K562 (cell line): Measurements from ENCODE around the gene EEF1A2. TPM values are rescaled to one million over a fixed set of nuclear protein-coding genes. Genes with fewer than 3 reads are reported as not detected.
"Not testable (repeated sequence)": the region's sequence is repeated elsewhere in the genome, so short reads cannot be mapped to it uniquely, and the experiment has no call there.

ENCODE experiments used
- ATAC-seq: fragments of 200-7000 bp; cut with Tn5 transposase; 3 replicates; pipeline ENCODE4 v1.9.1; 2020; ENCODE audit warnings: moderate library complexity
- BruUV-seq: library from RNA; stranded (reverse); fragments of 400-500 nt; replicated peaks from 2 replicates; lab custom pipeline; 2021; lab: Mats Ljungman, UMichigan
- CTCF ChIA-PET: fragments of 300-600 bp; formaldehyde crosslinking; extraction: SDS; loops from one replicate; lab custom pipeline; 2021; ENCODE audit warnings: low intra/inter-chr PET ratio; lab: Yijun Ruan, JAX
- POLR2A ChIA-PET: fragments of 300-600, 350-650 bp; sonication (Branson Sonifier 250); formaldehyde crosslinking; extraction: SDS; loops from one replicate; lab custom pipeline; 2021; ENCODE audit warnings: antibody characterized with exemption, inconsistent platforms; lab: Yijun Ruan, JAX
- DNase-seq, 4 experiments: peaks; one replicate each; pipeline versions ENCODE4 v3.0.0 to v3.0.0-alpha.2; 2011 to 2018; ENCODE audit warnings: low spot score in 3 of 4, mixed read lengths in 3 of 4; ENCODE audit errors: extremely low read depth in 1 of 4
- FAIRE-seq: peaks from 2 replicates; lab custom pipeline; 2011; peaks lifted over from hg19 to GRCh38; lab: Jason Lieb, UNC
- H2AFZ ChIP-seq: 2 replicates; pipeline ENCODE4 v1.6.0; 2011; ENCODE audit warnings: low read depth, low read length, control low read depth, inconsistent platforms
- H3K27ac ChIP-seq: fragments of 200-600 bp; 3 replicates; pipeline ENCODE4 v1.8.0; 2011; ENCODE audit warnings: low read depth, mild to moderate bottlenecking, control low read depth, inconsistent platforms, low read length, moderate library complexity, mixed read lengths; ENCODE audit errors: extremely low read depth
- H3K27me3 ChIP-seq, 2 experiments: fragments of 300-600 bp in 1 of 2; 2 replicates in 1 of 2; 3 replicates in 1 of 2; pipeline versions ENCODE4 v1.6.0 to v1.8.0; 2011; ENCODE audit warnings: inconsistent platforms in 2 of 2, low read length in 2 of 2, mild to moderate bottlenecking in 1 of 2, mixed read lengths in 1 of 2, moderate library complexity in 1 of 2; ENCODE audit not compliant: control insufficient read depth in 2 of 2, insufficient read depth in 2 of 2
- H3K36me3 ChIP-seq: fragments of 300-600 bp; 3 replicates; pipeline ENCODE4 v1.8.0; 2011; ENCODE audit warnings: mild to moderate bottlenecking, low read length, inconsistent platforms; ENCODE audit not compliant: control insufficient read depth, insufficient read depth
- H3K4me1 ChIP-seq, 2 experiments: fragments of 200-600 bp in 1 of 2; replicated peaks in 1 of 2; 2 replicates in 1 of 2; 3 replicates in 1 of 2; pipeline versions ENCODE4 v1.5.1 to v1.8.0; 2011; ENCODE audit warnings: inconsistent platforms in 2 of 2, low read length in 2 of 2, mild to moderate bottlenecking in 1 of 2, mixed read lengths in 1 of 2, moderate library complexity in 1 of 2; ENCODE audit not compliant: control insufficient read depth in 2 of 2, insufficient read depth in 2 of 2
- H3K4me2 ChIP-seq: 2 replicates; pipeline ENCODE4 v1.6.1; 2011; ENCODE audit warnings: low read length, control low read depth, inconsistent platforms, mixed read lengths; ENCODE audit not compliant: insufficient read depth
- H3K4me3 ChIP-seq: fragments of 200-600 bp; sonication (generic), shearing (Covaris generic); 2 replicates; pipeline ENCODE4 v1.5.1; 2016; ENCODE audit warnings: control low read depth, inconsistent platforms
- H3K79me2 ChIP-seq: fragments of 200-600 bp; 3 replicates; pipeline ENCODE4 v1.8.0; 2011; ENCODE audit warnings: low read length, inconsistent platforms; ENCODE audit not compliant: control insufficient read depth, insufficient read depth
- H3K9ac ChIP-seq, 2 experiments: 2 replicates each; pipeline versions ENCODE4 v1.6.0 to v1.6.1; 2011; ENCODE audit warnings: low read depth in 2 of 2, low read length in 2 of 2, control low read depth in 1 of 2, inconsistent platforms in 1 of 2, mild to moderate bottlenecking in 1 of 2, mixed read lengths in 1 of 2; ENCODE audit not compliant: insufficient read depth in 1 of 2
- H3K9me1 ChIP-seq: one replicate; pipeline ENCODE4 v1.6.0; 2011; ENCODE audit warnings: inconsistent platforms, mild to moderate bottlenecking, low read length, moderate library complexity; ENCODE audit not compliant: control insufficient read depth, insufficient read depth
- H3K9me3 ChIP-seq: replicated peaks from 2 replicates; pipeline ENCODE4 v1.5.1; 2011; ENCODE audit warnings: low read depth, low read length, inconsistent platforms; ENCODE audit not compliant: control insufficient read depth, insufficient read depth
- H4K20me1 ChIP-seq: replicated peaks from 2 replicates; pipeline ENCODE4 v1.6.1; 2011; ENCODE audit warnings: low read length, inconsistent platforms, mixed read lengths; ENCODE audit not compliant: control insufficient read depth, insufficient read depth
- BHLHE40 ChIP-seq: IDR thresholded peaks from 2 replicates; pipeline ENCODE4 v1.6.1; 2011; ENCODE audit warnings: low read length, improper control_type of control experiment
- CEBPB ChIP-seq: fragments of 450-650 bp; IDR thresholded peaks from 2 replicates; pipeline ENCODE4 v1.6.1; 2016; ENCODE audit warnings: missing genetic modification characterization, missing compliant biosample characterization
- CHD2 ChIP-seq: IDR thresholded peaks from 2 replicates; pipeline ENCODE4 v1.6.1; 2011; ENCODE audit warnings: low read depth, low read length
- L3MBTL2 ChIP-seq: fragments of 450-650 bp; IDR thresholded peaks from 2 replicates; pipeline ENCODE4 v1.6.1; 2016; ENCODE audit warnings: mild to moderate bottlenecking, moderate library complexity
- MYC ChIP-seq, 2 experiments: fragments of 250-450 bp in 1 of 2; sonication (Bioruptor Pico) in 1 of 2; IDR thresholded peaks; 2 replicates each; pipeline versions ENCODE4 v1.5.1 to v1.6.1; 2012 to 2021; ENCODE audit warnings: low read depth in 2 of 2, borderline replicate concordance in 1 of 2, improper control_type of control experiment in 1 of 2, low read length in 1 of 2, mild to moderate bottlenecking in 1 of 2, moderate library complexity in 1 of 2
- NFIC ChIP-seq: fragments of 450-650 bp; IDR thresholded peaks from 2 replicates; pipeline ENCODE4 v1.6.1; 2017; ENCODE audit warnings: mild to moderate bottlenecking, inconsistent platforms
- TRIM24 ChIP-seq, 2 experiments: fragments of 450-650 bp; IDR thresholded peaks; 2 replicates each; pipeline ENCODE4 v1.6.1; 2016
- ZNF766 ChIP-seq: fragments of 200-800 bp; sonication (Bioruptor generic); conservative IDR thresholded peaks from 2 replicates; pipeline ENCODE4 v1.6.1; 2016; ENCODE audit warnings: missing genetic modification characterization, missing compliant biosample characterization
- WGBS: fragments of 100-300 bp; shearing (Covaris generic); methylation state at CpG from one replicate; pipeline ENCODE4 v1.1.6; 2016; ENCODE audit warnings: low coverage, mixed read lengths; ENCODE audit not compliant: insufficient coverage; ENCODE audit errors: missing lambda C conversion rate; 5-methylcytosine and 5-hydroxymethylcytosine counted together
- in situ Hi-C: fragments of 300-500 bp; cut with MboI; formaldehyde crosslinking; loops from 4 replicates; pipeline ENCODE4 v1.15.0; 2018; ENCODE audit warnings: inconsistent platforms, mixed read lengths
- intact Hi-C: fragments of 100-400 bp; cut with micrococcal nuclease; formaldehyde crosslinking; loops from 2 replicates; pipeline ENCODE4 v1.14.2; 2022
- polyA plus RNA-seq, 8 experiments: library from polyadenylated mRNA; depleted of rRNA in 4 of 8; stranded (reverse) in 5 of 8; unstranded in 3 of 8; fragments of >200 nt; fragmentation: Nextera tagmentation in 2 of 8; fragmentation: Illumina TruSeq in 1 of 8; extraction: Ambion mirVana in 2 of 8; extraction: Trizol in 1 of 8; gene quantifications; 2 replicates each; pipeline versions ENCODE4 v1.2.1 to v1.2.3, GENCODE V29; 2011 to 2014; ENCODE audit warnings: inconsistent platforms in 1 of 8, missing spikeins in 1 of 8
- total RNA-seq, 7 experiments: library from RNA; depleted of rRNA in 6 of 7; stranded (reverse); fragments of >200 nt in 6 of 7; fragmentation: Illumina TruSeq in 2 of 7; extraction: Trizol in 2 of 7; gene quantifications; 2 replicates each; pipeline versions ENCODE4 v1.2.1 to v1.2.3, GENCODE V29; 2011 to 2021; ENCODE audit warnings: low replicate concordance in 1 of 7
- TF ChIP-seq, protein P1 (sequence below): fragments of 450-650 bp; IDR thresholded peaks from 2 replicates; pipeline ENCODE4 v1.6.1; 2016; ENCODE audit warnings: low read depth, mild to moderate bottlenecking, moderate library complexity

Gene EEF1A2
- total and polyA plus RNA-seq, 9 of the 15 experiments (the other 6 are each of a cell fraction or from before 2014, with no cell fraction given): 0.04 to 29.6 (median 11.5) TPM

DNA sequence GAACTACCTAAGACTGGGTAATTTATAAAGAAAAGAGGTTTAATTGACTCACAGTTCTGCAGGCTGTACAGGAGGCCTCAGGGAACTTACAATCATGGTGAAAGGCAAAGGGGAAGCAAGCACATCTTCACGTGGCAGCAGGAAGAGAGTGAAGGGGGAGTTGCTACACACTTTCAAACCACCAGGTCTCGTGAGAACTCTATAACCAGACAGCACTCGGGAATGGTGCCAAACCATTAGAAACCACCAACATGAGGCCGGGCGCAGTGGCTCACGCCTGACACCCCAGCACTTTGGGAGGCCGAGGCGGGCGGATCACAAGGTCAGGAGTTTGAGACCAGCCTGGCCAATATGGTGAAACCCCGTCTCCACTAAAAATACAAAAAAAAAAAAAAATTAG is 15.6 kb upstream of the EEF1A2 start:
- TF ChIP-seq NFIC: peak; percentile 75
- TF ChIP-seq TRIM24 (IDR thresholded peaks at IDR 0.05): peak in 1 of 2 experiments; percentile 41; a peak in 1 of 4 replicates
- TF ChIP-seq CEBPB (tag): peak; percentile 22; the same call in 1 of the 2 replicates
- TF ChIP-seq L3MBTL2: peak; percentile 45
- TF ChIP-seq ZNF766: peak; percentile 65; the same call in 1 of the 2 replicates
- peak; percentile 73 for TF ChIP-seq CHD2
- TF ChIP-seq BHLHE40: peak; percentile 78
- TF ChIP-seq MYC (IDR thresholded peaks at IDR 0.05; ENCODE audit: low read depth, low read length): 0 out of 2 replicates have a peak, but pooled peaks have one; percentile 12
- BruUV-seq; H2AFZ ChIP-seq; H3K9ac ChIP-seq; H3K4me3 ChIP-seq; FAIRE-seq; H3K27ac ChIP-seq; in situ Hi-C loops; H3K79me2 ChIP-seq; H4K20me1 ChIP-seq; H3K36me3 ChIP-seq; intact Hi-C loops; H3K9me1 ChIP-seq; H3K4me2 ChIP-seq; H3K9me3 ChIP-seq; TF ChIP-seq MYC (CRISPR knock-in tag; IDR thresholded peaks at IDR 0.05; ENCODE audit: borderline replicate concordance, low read depth): not testable (repeated sequence)
- TF ChIP-seq, protein P1, sequence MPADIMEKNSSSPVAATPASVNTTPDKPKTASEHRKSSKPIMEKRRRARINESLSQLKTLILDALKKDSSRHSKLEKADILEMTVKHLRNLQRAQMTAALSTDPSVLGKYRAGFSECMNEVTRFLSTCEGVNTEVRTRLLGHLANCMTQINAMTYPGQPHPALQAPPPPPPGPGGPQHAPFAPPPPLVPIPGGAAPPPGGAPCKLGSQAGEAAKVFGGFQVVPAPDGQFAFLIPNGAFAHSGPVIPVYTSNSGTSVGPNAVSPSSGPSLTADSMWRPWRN: peak; percentile 70
- ChIA-PET POLR2A (interaction anchor here (0.6 kb wide), 1 partner anchor 34 kb away, joined by 3 read pairs; no protein-coding TSS in a partner anchor), CTCF (interaction anchor here (0.8 kb wide), 1 partner anchor 19 kb away, joined by 4 read pairs; no protein-coding TSS in a partner anchor)
- WGBS: 7% methylated on average over 9 of the region's 10 CpGs
- peaks cover 3 to 21% of the 10 kb centered on the region in 2 experiments; a peak in 4 of 5 replicates for H3K4me1 ChIP-seq
- peak in 1 of 4 experiments; percentile 40 for DNase-seq
- peak; percentile 53 for ATAC-seq
- H3K27me3 ChIP-seq: peaks cover 46 to 53% of the 10 kb centered on the region in 2 experiments
